H9 (cell line): ENCODE data around the gene ANKRD65. TPM values are rescaled to one million over a fixed set of nuclear protein-coding genes. Genes with fewer than 3 reads are reported as not detected.

Source experiments
- DNase-seq: peaks from one replicate; pipeline ENCODE4 v3.0.0-alpha.2; 2017
- H2AFZ ChIP-seq: one replicate; pipeline ENCODE4 v1.6.1; 2013; ENCODE audit warnings: mild to moderate bottlenecking, low read length, control low read depth, moderate library complexity
- H2AK5ac ChIP-seq: 2 replicates; pipeline ENCODE4 v1.6.1; 2013; ENCODE audit warnings: low read length, control low read depth, mixed read lengths; ENCODE audit not compliant: insufficient read length
- H2BK120ac ChIP-seq: one replicate; pipeline ENCODE4 v1.6.1; 2013; ENCODE audit warnings: low read depth, mild to moderate bottlenecking, low read length, control low read depth, inconsistent platforms; ENCODE audit not compliant: poor library complexity, severe bottlenecking
- H2BK12ac ChIP-seq: 2 replicates; pipeline ENCODE4 v1.6.1; 2013; ENCODE audit warnings: low read length, control low read depth, mixed read lengths, low read depth; ENCODE audit not compliant: insufficient read length
- H2BK15ac ChIP-seq: 2 replicates; pipeline ENCODE4 v1.6.1; 2013; ENCODE audit warnings: low read depth, low read length, control low read depth
- H2BK20ac ChIP-seq: one replicate; pipeline ENCODE4 v1.6.1; 2013; ENCODE audit warnings: low read depth, mild to moderate bottlenecking, low read length, control low read depth, inconsistent platforms; ENCODE audit not compliant: poor library complexity, severe bottlenecking
- H2BK5ac ChIP-seq: 2 replicates; pipeline ENCODE4 v1.6.1; 2013; ENCODE audit warnings: low read length, control low read depth, mixed read lengths; ENCODE audit not compliant: insufficient read length
- H3K14ac ChIP-seq: 2 replicates; pipeline ENCODE4 v1.6.1; 2013; ENCODE audit warnings: low read length, control low read depth; ENCODE audit not compliant: insufficient read depth
- H3K18ac ChIP-seq: 2 replicates; pipeline ENCODE4 v1.6.1; 2013; ENCODE audit warnings: low read depth, mild to moderate bottlenecking, mixed read lengths, low read length, control low read depth; ENCODE audit not compliant: insufficient read length
- H3K23ac ChIP-seq: 2 replicates; pipeline ENCODE4 v1.6.1; 2013; ENCODE audit warnings: low read length, control low read depth, mixed read lengths, low read depth; ENCODE audit not compliant: insufficient read length
- H3K23me2 ChIP-seq: 2 replicates; pipeline ENCODE4 v1.6.1; 2013; ENCODE audit warnings: low read depth, mild to moderate bottlenecking, mixed read lengths, low read length, control low read depth; ENCODE audit not compliant: insufficient read length, poor library complexity, severe bottlenecking
- H3K27ac ChIP-seq: 2 replicates; pipeline ENCODE4 v1.5.1; 2013; ENCODE audit warnings: low read length, control low read depth, mixed read lengths, low read depth; ENCODE audit not compliant: insufficient read length
- H3K27me3 ChIP-seq: 2 replicates; pipeline ENCODE4 v1.6.1; 2013; ENCODE audit warnings: low read length, control low read depth, inconsistent platforms; ENCODE audit not compliant: insufficient read depth
- H3K4ac ChIP-seq: 2 replicates; pipeline ENCODE4 v1.6.1; 2013; ENCODE audit warnings: low read depth, mild to moderate bottlenecking, control low read depth, inconsistent platforms, low read length, moderate library complexity
- H3K4me1 ChIP-seq: 2 replicates; pipeline ENCODE4 v1.6.1; 2013; ENCODE audit warnings: low read length, control low read depth, inconsistent platforms; ENCODE audit not compliant: insufficient read depth
- H3K4me2 ChIP-seq: 2 replicates; pipeline ENCODE4 v1.6.1; 2013; ENCODE audit warnings: low read length, control low read depth, mixed read lengths; ENCODE audit not compliant: insufficient read length, insufficient read depth
- H3K56ac ChIP-seq: 2 replicates; pipeline ENCODE4 v1.6.1; 2013; ENCODE audit warnings: low read depth, mild to moderate bottlenecking, mixed read lengths, low read length, control low read depth; ENCODE audit not compliant: insufficient read length
- H3K79me1 ChIP-seq: 2 replicates; pipeline ENCODE4 v1.6.1; 2013; ENCODE audit warnings: low read depth, mild to moderate bottlenecking, moderate library complexity, low read length, control low read depth, inconsistent platforms; ENCODE audit not compliant: insufficient read depth, poor library complexity, severe bottlenecking
- H3K79me2 ChIP-seq: 2 replicates; pipeline ENCODE4 v1.6.1; 2013; ENCODE audit warnings: low read length, control low read depth, inconsistent platforms; ENCODE audit not compliant: insufficient read depth
- H3K9ac ChIP-seq: 2 replicates; pipeline ENCODE4 v1.6.1; 2013; ENCODE audit warnings: low read length, control low read depth, mixed read lengths; ENCODE audit not compliant: insufficient read length; ENCODE audit errors: extremely low read depth
- H3K9me3 ChIP-seq: one replicate; pipeline ENCODE4 v1.6.1; 2013; ENCODE audit warnings: low read depth, low read length, inconsistent platforms; ENCODE audit not compliant: control insufficient read depth
- H3T11ph ChIP-seq: one replicate; pipeline ENCODE4 v1.6.1; 2013; ENCODE audit warnings: mild to moderate bottlenecking, low read length, control low read depth, inconsistent platforms
- H4K20me1 ChIP-seq: one replicate; pipeline ENCODE4 v1.6.1; 2013; ENCODE audit not compliant: control insufficient read depth, insufficient read length, insufficient read depth
- H4K5ac ChIP-seq: 2 replicates; pipeline ENCODE4 v1.6.1; 2013; ENCODE audit warnings: low read depth, mild to moderate bottlenecking, mixed read lengths, low read length, control low read depth; ENCODE audit not compliant: insufficient read length
- H4K8ac ChIP-seq: replicated peaks from 2 replicates; pipeline ENCODE4 v1.6.1; 2013; ENCODE audit warnings: low read length, control low read depth, mixed read lengths, low read depth; ENCODE audit not compliant: insufficient read length
- H4K91ac ChIP-seq: 2 replicates; pipeline ENCODE4 v1.6.1; 2013; ENCODE audit warnings: low read depth, mild to moderate bottlenecking, moderate library complexity, mixed read lengths, low read length, control low read depth; ENCODE audit not compliant: insufficient read length
- H3K27ac Mint-ChIP-seq, 3 experiments: 2 replicates in 2 of 3; 3 replicates in 1 of 3; pipeline ENCODE4 v1.8.0; 2020 to 2021; ENCODE audit warnings: mixed read lengths in 3 of 3, mild to moderate bottlenecking in 1 of 3, moderate library complexity in 1 of 3
- H3K27me3 Mint-ChIP-seq: 2 replicates; pipeline ENCODE4 v1.8.0; 2021; ENCODE audit warnings: low read depth, mild to moderate bottlenecking, moderate library complexity, mixed read lengths
- H3K36me3 Mint-ChIP-seq, 3 experiments: 2 replicates in 2 of 3; 3 replicates in 1 of 3; pipeline ENCODE4 v1.8.0; 2020 to 2021; ENCODE audit warnings: low read depth in 3 of 3, mixed read lengths in 3 of 3; ENCODE audit not compliant: insufficient read depth in 1 of 3
- H3K4me1 Mint-ChIP-seq, 2 experiments: 2 replicates each; pipeline ENCODE4 v1.8.0; 2020; ENCODE audit warnings: mixed read lengths in 2 of 2
- H3K4me3 Mint-ChIP-seq, 2 experiments: 2 replicates in 1 of 2; 3 replicates in 1 of 2; pipeline ENCODE4 v1.8.0; 2020 to 2021; ENCODE audit warnings: mild to moderate bottlenecking in 2 of 2, mixed read lengths in 2 of 2, moderate library complexity in 1 of 2
- H3K9me3 Mint-ChIP-seq, 2 experiments: 2 replicates in 1 of 2; 3 replicates in 1 of 2; pipeline ENCODE4 v1.8.0; 2020; ENCODE audit warnings: mild to moderate bottlenecking in 2 of 2, mixed read lengths in 2 of 2, moderate library complexity in 1 of 2
- CTCF ChIP-seq: fragments of 200-600 bp; sonication (generic); conservative IDR thresholded peaks from 3 replicates; pipeline ENCODE4 v1.8.0; 2021; ENCODE audit warnings: antibody characterized with exemption, mild to moderate bottlenecking
- WGBS: extraction: QIAGEN DNeasy Blood & Tissue Kit; methylation state at CpG from one replicate; pipeline ENCODE4 v1.1.7; 2013; ENCODE audit warnings: missing lambda C conversion rate, low lambda C conversion rate, mixed read lengths; ENCODE audit not compliant: insufficient read length; ENCODE audit errors: extremely low coverage; 5-methylcytosine and 5-hydroxymethylcytosine counted together
- total RNA-seq: library from RNA; stranded (reverse); gene quantifications from 2 replicates; pipeline ENCODE4 v1.2.1, GENCODE V29; 2021

The ANKRD65 gene
- total RNA-seq, 1 experiment from 2014 or later, result 3.1 TPM

DNA sequence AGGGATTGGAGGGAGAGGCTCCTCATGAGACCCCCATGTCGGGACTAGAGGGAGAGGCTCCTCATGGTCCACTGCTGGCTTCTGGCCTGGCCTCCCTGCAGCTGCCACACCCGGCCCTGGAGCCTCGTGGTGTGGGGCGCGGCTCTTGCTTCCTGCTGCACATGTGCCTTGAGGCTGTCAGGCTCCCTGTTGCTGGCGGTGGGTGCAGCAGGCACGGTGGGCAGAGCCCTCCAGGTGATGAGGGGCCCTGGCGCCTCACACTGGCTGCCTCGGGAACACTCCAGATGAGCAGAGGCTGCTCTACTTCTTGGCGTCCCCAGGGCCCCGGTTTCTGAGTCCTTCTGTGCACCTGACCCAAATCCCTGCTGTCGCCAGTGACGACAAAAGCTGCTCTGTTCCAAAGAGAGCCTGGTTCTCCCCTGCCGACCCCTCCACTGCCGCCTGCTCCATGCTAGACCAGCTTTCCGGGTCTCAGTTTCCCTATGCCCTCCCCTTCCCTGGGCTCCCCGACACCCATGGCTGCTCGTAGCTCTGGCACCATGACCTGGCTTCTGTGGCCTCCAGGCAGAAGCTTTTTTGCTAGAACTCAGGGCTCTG lies 40.7 kb upstream of the ANKRD65 start:
- DNase-seq, result peak; percentile 32

More for the DNA sequence above, 40.7 kb upstream of the ANKRD65 start:
- H2BK12ac ChIP-seq, result no peak overlapping the region
- no peaks in the 10 kb centered on the region for H3K27me3 ChIP-seq
- no peaks in the 10 kb centered on the region for H3K4me1 ChIP-seq
- no peak overlapping the region for H2AFZ ChIP-seq
- H3K9me3 ChIP-seq, result no peaks in the 10 kb centered on the region
- no peak overlapping the region for H3K56ac ChIP-seq
- no peak overlapping the region for H2BK120ac ChIP-seq
- Mint-ChIP-seq H3K4me1 (no peaks in the 10 kb centered on the region), H3K27ac (no peak overlapping the region; a peak in 1 of 7 replicates), H3K4me3 (no peak overlapping the region), H3K27me3 (no peaks in the 10 kb centered on the region), H3K9me3 (no peaks in the 10 kb centered on the region), H3K36me3 (no peaks in the 10 kb centered on the region; a peak in 1 of 7 replicates)
- no peak overlapping the region for H2BK20ac ChIP-seq
- H2AK5ac ChIP-seq, result no peak overlapping the region
- H3K23ac ChIP-seq, result no peak overlapping the region
- no peak overlapping the region for H4K8ac ChIP-seq
- H3K27ac ChIP-seq, result no peak overlapping the region
- no peak overlapping the region for H4K5ac ChIP-seq
- H4K20me1 ChIP-seq, result no peaks in the 10 kb centered on the region
- H3T11ph ChIP-seq, result no peak overlapping the region
- no CpG with 5 or more reads among the region's 18 CpGs for WGBS
- no peaks in the 10 kb centered on the region for H3K23me2 ChIP-seq
- no peak overlapping the region for H3K4me2 ChIP-seq
- H3K14ac ChIP-seq, result no peak overlapping the region
- H3K9ac ChIP-seq, result no peak overlapping the region
- no peak overlapping the region for H2BK15ac ChIP-seq
- no peaks in the 10 kb centered on the region for H3K79me1 ChIP-seq
- peak; percentile 26; the same call in 1 of the 3 replicates for TF ChIP-seq CTCF
- H2BK5ac ChIP-seq, result no peak overlapping the region
- H4K91ac ChIP-seq, result no peak overlapping the region
- H3K79me2 ChIP-seq, result no peaks in the 10 kb centered on the region
- no peak overlapping the region for H3K4ac ChIP-seq
- H3K18ac ChIP-seq, result no peak overlapping the region
